ENCODE measurements around the gene SPTBN4.
A peak's percentile ranks its signal among the peaks of the same experiment; 100 is the strongest.
"Not testable (repeated sequence)": the region's sequence is repeated elsewhere in the genome, so short reads cannot be mapped to it uniquely, and the experiment has no call there.

Gene SPTBN4

GRCh38 chr19:40623403-40624251 lies 156.8 kb downstream of the SPTBN4 start:
- DNase-seq, result peak; percentile 93

- not testable (repeated sequence) for DNase-seq
Observed at GRCh38 chr19:40624369-40625153, 157.8 kb downstream of the SPTBN4 start.

- DNase-seq, result no peak
Observed at GRCh38 chr19:40625406-40626120, 158.8 kb downstream of the SPTBN4 start.
